GM12801 (cell line): ENCODE measurements around the gene DLG2.

ENCODE experiments used
- CTCF ChIP-seq: IDR thresholded peaks from one replicate; pipeline ENCODE4 v1.5.1; 2011; ENCODE audit warnings: control low read depth; ENCODE audit not compliant: insufficient read length; ENCODE audit errors: extremely low read depth

The DLG2 gene

GRCh38 chr11:85377901-85378300 is 249.2 kb downstream of the DLG2 start:
- TF ChIP-seq CTCF: no peak

GRCh38 chr11:85359859-85360258 is 267.3 kb downstream of the DLG2 start:
- no peak for TF ChIP-seq CTCF

GRCh38 chr11:85355921-85356320 is 271.2 kb downstream of the DLG2 start:
- no peak for TF ChIP-seq CTCF

- no peak for TF ChIP-seq CTCF
These were observed 278.2 kb downstream of the DLG2 start for GRCh38 chr11:85348945-85349344.

- no peak for TF ChIP-seq CTCF
These were observed 279.9 kb downstream of the DLG2 start for GRCh38 chr11:85347291-85347690.

GRCh38 chr11:85346484-85346883 is 280.7 kb downstream of the DLG2 start:
- TF ChIP-seq CTCF: no peak

- no peak for TF ChIP-seq CTCF
These were observed 308.6 kb downstream of the DLG2 start for GRCh38 chr11:85318573-85318972.

GRCh38 chr11:85316967-85317366 is 310.2 kb downstream of the DLG2 start:
- TF ChIP-seq CTCF: no peak
